ENCODE results near the gene RNF214.
A peak's percentile ranks its signal among the peaks of the same experiment; 100 is the strongest.
"Not testable (repeated sequence)": the region's sequence is repeated elsewhere in the genome, so short reads cannot be mapped to it uniquely, and the experiment has no call there.

Gene RNF214

DNA sequence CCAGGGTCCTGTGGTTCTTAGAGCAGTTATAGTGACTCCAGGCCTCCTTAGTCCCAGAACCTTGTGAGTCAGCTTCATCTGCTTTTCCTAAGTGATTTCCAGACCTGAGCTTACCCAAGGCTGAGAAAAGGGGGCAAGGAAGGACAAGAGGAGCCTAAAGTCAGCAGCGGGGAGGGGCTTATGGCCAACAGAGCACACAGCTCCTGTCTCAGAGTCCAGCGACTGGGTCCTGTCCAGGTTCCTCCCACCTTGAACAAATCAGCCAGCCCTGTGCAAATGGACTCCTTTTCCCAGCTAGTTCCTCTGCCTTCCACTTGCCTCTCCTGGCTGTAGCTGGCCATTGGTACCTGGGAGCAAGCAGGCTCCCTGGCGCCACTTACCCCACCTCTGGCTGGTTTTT, 72.7 kb downstream of the RNF214 start:
- no peak for TF ChIP-seq POLR2A (IDR thresholded peaks at IDR 0.05; ENCODE audit: low read depth, low read length)

DNA sequence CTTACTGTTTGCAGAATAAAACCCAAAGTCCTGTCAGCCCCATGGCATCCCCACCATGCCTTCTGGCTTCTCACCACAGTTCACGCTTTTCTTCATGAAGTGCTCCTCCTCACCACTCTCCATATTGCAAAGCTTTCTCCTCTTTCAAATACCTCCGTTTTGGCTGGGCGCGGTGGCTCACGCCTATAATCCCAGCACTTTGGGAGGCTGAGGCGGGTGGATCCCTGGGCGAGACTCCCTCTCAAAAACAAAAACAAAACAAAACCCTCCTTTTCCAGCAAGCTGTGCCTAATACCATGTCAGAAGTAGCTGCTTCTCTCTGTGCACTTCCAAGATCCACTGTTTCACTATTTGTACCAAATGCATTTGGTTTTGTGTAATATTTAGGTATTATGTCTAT, 76.8 kb downstream of the RNF214 start:
- FAIRE-seq (no peak), DNase-seq (ENCODE audit: insufficient read length, low spot score) (no peak)
- TF ChIP-seq POLR2A (IDR thresholded peaks at IDR 0.05; ENCODE audit: low read depth, low read length) = no peak

More for the DNA sequence above, 72.7 kb downstream of the RNF214 start:
- DNase-seq (ENCODE audit: insufficient read length, low spot score) (no peak), FAIRE-seq (no peak)

DNA sequence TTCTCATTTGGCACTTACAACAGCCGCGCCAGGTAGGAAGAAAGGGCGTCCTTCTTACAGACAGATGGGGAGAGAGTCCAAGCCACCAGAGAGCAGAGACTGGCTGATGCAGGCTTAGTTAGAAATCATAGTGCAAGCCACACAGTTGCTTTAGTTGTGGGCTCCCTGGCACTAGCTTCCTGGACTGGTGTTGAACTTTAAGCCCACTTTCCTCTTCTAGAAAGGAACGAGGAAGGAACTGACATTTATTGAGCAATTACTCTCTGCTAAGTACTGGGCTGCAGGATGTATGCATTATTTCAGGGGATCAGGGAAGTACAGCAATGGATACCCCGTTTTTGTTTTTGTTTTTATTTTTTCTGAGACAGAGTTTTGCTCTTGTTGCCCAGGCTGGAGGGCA, 80.6 kb downstream of the RNF214 start:
- FAIRE-seq = no peak
- TF ChIP-seq POLR2A (IDR thresholded peaks at IDR 0.05; ENCODE audit: low read depth, low read length) = no peak
- DNase-seq (ENCODE audit: insufficient read length, low spot score) = no peak

DNA sequence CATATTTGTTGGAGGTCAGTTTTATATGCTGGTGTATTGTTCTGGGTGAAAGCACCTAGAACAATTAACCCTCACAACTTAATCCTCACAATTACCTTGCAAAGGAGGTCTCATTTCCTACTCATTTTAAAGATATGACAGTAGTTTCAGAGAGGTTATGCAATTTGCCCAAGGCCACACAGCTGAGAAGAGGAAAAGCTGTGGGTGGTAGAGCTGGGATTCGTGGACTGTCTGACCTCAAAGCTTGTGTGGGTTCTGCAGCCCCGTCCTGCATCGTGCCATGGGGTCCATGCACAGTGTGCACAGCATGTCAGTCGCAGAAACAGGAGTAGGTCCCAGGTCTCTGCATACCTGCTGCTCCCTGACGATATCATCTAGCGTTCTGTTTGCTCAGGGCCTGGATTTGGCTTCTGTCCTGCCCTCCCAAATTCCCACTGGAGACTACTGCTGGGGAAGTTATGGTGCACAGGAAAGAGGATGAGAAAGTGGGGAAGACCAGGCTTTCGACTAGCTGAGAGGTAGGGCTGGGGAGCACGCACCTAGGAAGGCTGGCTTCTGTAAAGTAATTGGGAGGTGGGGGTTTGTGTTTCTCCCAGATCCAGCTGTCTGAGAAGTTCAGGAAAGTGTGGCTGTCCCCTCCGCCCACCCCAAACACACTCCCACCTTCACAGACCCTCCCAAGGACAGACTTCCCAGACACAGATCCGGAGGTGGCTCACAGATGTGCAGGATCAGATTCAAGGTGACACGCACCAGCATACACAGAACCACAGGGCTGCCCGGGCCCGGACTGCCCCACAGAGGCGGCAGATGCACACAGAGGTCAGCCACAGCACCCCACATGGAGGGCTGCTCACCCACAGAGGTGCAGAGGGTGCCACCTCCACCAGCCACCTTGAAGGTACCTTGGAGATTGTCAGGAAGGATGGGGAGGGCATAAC, 81.6 kb downstream of the RNF214 start:
- TF ChIP-seq POLR2A (IDR thresholded peaks at IDR 0.05; ENCODE audit: low read depth, low read length) = no peak
- no peak for FAIRE-seq
- DNase-seq (ENCODE audit: insufficient read length, low spot score) = no peak

DNA sequence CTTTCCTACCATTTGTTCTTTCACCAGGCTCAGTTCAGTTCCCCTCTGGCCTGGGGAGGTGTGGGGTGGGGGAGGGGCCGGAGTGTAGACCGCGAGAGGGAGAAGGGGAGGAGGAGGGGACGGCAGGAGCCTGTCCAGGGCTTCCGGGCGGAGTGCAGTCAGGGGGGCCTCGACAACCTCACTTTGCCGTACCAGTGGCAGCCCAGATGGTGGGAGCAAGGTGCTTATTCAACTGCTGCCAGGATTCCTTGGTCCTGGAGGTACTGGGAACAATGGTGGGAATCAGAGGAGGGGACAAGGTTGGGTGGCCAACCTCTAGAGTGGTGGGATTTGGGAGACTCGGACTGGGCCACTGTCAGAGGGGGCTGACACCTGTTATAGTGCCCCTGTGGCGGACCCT, 82.4 kb downstream of the RNF214 start:
- FAIRE-seq = no peak
- no peak for DNase-seq (ENCODE audit: insufficient read length, low spot score)
- TF ChIP-seq POLR2A (IDR thresholded peaks at IDR 0.05; ENCODE audit: low read depth, low read length) = no peak

DNA sequence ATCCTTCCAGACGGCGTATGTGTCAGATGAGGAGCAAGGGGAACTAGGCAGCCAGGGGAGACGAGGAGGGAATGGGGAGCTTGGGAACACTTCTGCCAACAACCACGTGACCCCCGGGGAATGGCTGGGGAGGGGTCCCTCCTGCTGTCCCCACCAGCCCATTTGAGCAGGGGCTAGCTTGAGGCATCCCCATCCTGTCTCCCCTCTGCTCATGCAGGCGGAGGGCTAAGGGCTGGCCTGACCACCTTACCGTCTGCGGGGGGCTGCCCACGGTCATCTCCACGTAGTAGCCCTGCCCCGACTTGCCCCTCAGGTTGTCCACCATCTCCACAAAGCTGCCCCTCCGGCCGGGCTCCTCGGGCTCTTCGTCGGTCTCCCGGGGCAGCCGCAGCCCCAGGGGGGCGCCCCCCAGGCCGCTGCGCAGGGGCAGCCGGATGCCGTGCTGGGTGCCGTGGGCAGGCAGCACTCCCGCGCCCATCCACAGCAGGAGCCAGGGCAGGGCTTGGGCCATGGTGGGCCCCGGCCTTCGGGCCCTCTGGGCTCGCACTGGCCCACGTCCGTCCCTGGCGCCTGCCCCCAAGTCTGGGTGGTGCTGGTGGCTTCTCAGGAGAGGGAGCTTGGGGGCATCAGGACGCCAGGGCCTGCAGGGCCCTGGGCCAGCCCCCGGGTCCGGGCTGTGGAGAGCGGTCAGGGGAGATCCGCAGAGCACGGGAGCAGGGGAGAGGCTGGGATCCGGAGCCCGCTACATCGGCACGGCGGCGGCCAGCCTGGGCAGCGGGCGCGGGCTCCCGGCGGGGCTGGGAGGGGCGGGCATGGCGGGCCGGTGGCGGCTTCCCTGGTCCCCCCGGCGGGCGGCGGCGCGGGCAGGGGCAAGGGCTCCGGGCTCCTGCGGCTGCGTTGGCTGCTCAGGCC, 83.1 kb downstream of the RNF214 start:
- TF ChIP-seq POLR2A (IDR thresholded peaks at IDR 0.05; ENCODE audit: low read depth, low read length) = no peak
- FAIRE-seq = no peak
- peak; percentile 18 for DNase-seq (ENCODE audit: insufficient read length, low spot score)

DNA sequence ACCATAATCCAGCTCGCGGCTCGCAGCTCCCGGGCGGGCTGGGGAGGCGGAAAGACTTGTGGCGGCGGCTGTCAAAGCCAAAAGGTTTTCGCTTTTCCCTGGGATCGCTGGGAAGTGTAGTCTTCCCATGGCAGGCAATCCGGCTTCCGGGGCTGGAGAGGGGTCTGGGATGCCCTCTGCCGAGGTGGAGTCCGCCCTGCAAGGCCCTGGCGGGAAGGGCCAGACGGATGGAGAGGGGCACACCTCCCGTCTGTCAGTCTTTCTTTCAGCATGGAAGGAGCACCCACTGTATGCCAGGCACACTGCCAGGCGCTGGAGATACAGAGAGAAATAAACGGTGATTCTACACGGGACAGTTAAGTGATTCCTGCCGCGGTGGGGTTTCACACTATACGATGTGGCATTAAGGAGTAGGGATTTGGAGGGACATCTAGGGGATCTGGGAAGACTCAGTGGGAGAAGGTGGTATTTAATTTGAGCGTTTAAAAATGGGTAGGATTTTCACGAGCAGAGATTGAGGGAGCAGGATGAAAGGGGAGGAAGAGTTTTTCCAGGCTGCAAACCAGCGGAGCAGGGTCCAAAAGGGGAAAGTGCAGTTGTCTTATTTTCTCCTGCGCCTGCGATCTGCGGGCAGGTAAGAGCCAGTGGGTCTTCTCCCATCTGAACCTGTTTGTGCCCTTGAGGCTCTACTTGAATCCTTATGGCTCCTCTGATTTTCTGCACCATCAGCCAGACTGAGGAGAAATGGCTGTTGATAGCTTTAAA, 83.9 kb downstream of the RNF214 start, which contains the start of gene BACE1:
TSS of gene BACE1 (minus strand) at position 60 of the 765 bp plus-strand sequence. CDS start 461 bp downstream, outside the sequence.
- peak; percentile 47 for TF ChIP-seq POLR2A (IDR thresholded peaks at IDR 0.05; ENCODE audit: low read depth, low read length)
- DNase-seq (ENCODE audit: insufficient read length, low spot score) (peak; percentile 83), FAIRE-seq (peak; percentile 93)

DNA sequence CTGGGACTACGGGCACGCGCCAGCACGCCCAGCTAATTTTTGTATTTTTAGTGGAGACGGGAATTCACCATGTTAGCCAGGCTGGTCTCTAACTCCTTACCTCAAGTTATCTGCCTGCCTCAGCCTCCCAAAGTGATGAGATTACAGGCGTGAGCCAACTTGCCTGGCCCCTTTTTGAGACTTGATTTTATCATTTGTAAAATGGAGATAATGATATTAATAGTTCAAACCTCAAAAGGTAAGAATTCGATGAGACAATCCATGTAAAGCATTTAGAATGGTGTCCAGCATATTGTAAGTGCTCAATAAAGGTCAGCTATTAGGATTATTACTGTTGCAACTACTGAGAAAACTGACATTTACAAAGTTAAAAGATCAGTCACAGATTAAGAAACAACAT, 86.3 kb downstream of the RNF214 start:
- no peak for TF ChIP-seq POLR2A (IDR thresholded peaks at IDR 0.05; ENCODE audit: low read depth, low read length)
- FAIRE-seq (no peak), DNase-seq (ENCODE audit: insufficient read length, low spot score) (no peak)

DNA sequence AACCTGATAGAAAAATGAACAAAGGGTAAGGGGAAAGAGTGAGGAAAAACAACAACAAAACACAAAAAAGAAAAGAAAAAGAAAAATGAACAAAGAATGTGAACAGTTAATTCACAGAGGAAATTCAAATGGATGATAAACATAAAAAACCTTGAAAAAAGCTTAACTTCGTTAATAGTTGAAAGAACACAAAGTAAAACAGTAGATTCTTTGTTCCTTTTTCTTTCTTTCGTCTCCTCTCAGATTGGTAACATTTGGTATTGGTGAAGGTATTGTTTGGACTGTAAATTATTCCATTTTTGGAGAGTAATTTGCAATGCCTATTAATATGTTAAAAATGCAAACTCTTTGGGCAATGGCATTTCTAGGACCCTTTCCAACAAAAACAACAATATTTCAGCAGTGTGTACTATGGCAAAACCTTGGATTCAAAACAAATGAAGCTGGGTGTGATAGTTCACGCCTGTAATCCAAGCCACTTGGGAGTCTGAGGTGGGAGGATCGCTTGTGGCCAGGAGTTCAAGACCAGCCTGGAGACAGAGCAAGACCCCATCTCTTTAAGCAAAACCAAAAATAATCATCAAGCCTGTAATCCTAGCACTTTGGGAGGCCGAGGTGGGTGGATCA, 86.9 kb downstream of the RNF214 start:
- DNase-seq (ENCODE audit: insufficient read length, low spot score) = no peak
- FAIRE-seq = no peak
- TF ChIP-seq POLR2A (IDR thresholded peaks at IDR 0.05; ENCODE audit: low read depth, low read length) = no peak

DNA sequence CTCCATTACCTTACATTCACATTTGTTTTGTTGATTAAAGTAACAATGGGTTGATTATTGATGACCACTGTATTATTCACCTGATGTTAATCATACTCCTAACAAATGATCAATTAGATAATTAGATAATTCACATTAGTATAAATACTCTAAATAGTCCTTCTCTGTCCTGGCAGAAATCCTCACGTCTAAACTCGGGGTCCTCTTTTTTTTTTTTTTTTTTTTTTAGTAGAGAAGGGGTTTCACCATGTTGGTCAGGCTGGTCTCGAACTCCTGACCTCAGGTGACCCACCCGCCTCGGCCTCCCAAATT, 94.7 kb downstream of the RNF214 start:
- DNase-seq (ENCODE audit: insufficient read length, low spot score); FAIRE-seq: not testable (repeated sequence)

DNA sequence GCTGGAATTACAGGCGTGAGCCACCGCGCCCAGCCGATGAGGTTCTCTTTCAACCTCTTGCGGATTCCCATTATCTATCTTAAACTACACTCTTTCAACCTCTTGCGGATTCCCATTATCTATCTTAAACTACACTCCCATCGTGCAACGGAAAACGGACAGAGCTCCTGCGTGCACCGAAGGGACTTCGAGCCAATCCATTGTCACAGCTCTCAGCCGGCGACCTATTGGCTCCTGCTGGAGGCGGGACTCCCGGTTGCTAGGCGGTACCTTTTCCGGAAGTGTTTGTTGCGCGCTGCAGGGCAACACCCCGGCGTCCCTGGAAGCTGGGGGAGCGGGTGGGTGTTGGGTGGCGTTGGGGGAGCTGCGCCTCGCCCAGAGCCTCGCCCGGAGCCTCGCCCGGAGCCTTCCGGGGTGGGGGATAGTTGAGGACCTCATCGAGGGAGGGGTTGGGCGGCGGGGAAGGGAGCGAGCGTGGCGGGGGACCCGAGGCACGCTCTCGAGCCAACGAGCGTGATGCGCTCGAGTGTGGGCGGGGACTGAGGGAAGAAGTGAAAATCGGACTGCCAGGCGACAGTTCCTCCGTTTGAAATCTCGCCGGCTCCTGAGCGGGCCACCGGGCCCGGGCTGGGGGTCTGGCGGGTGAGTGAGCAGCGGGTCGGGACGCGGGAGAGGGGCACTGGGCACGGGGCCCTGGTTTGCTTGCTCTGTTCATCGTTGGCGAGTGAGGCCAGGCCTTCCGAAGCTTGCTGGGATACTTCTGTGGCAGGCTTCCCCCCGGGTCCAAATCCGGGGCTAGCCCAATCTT, 95.3 kb downstream of the RNF214 start, which contains the start of gene CEP164:
TSS of gene CEP164 (plus strand) at position 288 of the 808 bp plus-strand sequence. CDS start 10,733 bp downstream, outside the sequence.
- DNase-seq (ENCODE audit: insufficient read length, low spot score) (peak; percentile 87), FAIRE-seq (peak; percentile 93)
- TF ChIP-seq POLR2A (IDR thresholded peaks at IDR 0.05; ENCODE audit: low read depth, low read length) = peak; percentile 60

DNA sequence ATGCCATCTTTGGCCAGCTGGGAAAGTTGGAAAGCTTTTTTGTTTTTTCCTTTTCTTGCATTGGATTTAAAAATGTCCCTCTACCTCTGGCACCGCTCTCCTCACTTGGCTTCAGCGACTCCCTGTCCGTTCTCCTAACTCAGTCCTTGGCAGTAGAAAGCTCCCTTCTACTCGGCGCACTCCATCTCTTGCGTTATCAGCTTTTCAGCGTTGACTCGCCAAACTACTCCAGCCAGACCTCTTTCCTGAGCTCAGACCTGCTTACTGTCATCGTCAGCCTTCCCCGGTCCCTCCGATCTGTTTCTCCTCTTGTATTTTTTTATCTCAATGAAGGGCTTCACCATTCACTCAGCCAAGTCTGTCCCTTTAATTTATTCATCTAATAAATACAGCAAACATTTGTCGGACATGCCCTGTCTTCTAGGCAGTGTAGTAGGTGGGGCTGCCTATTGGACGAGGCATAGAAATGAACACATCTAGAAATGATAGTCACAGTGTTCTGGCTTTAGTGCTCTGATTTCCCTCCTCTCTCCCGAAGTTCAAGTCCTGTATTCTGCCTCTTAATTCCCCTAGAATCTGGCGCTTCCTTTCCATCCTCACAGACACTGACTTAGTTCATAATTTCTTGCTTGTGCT, 96.0 kb downstream of the RNF214 start:
- no peak for DNase-seq (ENCODE audit: insufficient read length, low spot score)
- no peak for TF ChIP-seq POLR2A (IDR thresholded peaks at IDR 0.05; ENCODE audit: low read depth, low read length)
- FAIRE-seq = peak; percentile 20
